NCI-H2029 treated with DMSO at 0.1 percent for 48 hours (cell line): Measurements from ENCODE around the gene SLC17A3.

ENCODE experiments used
- DNase-seq: peaks from one replicate; lab custom pipeline; 2025; lab: John Stamatoyannopoulos, UW

SLC17A3 gene

DNA sequence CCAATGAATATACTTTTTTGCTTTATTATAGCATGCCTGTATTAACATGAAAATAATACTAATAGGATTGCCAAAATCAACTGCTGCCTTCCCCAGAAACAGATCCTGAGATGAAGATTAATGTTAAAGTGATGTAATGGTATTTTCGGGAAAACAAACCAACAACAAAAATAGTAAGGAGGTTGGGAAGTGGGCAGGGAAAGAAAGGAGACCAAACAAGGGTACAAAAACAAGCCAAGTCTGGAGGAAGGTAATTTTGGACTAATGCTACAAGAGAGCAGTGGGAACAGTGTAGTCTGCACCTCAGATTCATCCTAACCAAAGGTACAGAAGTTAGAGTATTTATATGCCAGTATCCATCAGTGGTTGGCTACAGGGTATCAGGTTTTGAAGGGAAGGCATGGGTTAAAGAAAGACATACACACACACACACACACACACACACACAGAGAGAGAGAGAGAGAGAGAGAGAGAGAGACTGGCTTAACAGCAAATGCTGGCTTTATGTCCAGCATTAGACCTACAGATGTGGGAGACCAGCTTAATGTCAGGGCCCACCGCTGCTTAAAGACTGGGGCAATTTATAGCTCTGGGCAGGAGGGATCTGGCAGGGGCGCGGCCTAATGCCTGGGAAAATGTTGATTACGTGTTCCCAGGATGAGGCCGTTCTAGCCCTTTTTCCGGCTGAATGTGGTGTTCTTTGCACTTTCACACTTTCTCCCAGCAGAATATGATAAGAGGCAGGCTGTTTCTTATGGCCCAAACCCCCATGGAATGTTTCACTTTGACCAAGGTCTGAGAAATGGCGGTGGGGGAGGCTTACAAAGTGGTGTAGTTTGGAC lies 38.4 kb downstream of the SLC17A3 start:
- no peak for DNase-seq

DNA sequence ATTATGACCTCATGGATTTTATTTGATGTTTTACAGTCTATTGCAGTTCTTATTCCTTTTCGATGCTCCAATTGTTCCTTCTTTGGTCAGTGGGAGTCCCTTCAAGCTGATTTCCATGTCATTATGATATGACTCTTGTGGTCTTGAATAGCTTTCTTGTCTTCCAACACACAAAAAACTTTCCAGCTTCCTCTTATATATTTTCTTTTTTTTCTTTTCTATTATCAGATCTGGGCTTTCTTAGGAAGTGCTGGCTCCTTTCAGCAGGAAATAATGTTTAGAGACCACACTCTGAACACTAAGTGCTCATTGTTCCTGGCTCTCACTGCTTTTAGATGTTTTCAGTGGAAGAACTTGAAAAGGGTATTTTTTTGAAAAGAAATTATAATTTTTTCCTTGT lies 39.1 kb downstream of the SLC17A3 start:
- no peak for DNase-seq

DNA sequence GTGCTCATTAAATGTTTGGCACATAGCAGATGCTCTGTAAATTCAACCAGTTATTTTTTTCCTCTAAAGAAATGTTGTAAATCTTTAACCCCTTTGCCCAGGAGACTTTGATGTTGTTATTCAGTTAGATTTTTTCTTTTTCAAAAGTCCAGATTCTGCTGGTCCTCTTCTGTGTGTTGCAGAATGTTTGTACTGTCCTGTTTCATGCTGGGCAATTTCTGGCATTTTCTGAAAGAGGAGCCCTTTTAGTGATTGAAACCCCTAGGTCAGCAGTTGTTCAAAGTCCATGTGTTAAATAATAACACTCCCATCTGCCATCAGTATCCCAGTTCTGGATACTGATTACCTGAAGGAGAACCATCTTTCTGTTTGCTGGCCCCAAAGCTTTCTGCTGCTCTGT lies 40.9 kb downstream of the SLC17A3 start:
- DNase-seq: no peak

DNA sequence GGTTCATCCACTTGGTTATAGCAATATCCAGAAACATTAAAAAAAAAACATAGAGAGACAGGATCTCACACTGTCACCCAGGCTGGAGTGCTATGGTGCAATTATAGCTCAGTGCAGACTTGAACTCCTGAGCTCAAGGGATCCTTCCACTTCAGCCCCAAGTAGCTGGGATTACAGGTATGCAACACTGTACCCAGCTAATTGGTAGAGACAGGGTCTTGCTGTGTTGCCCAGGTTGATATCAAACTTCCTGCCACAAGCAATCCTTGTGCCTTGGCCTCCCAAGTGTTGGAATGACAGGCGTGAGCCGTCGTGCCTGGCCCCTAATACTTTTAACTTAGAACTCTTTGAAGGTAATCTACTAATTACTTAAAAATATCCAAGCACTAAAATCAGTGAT lies 41.4 kb downstream of the SLC17A3 start:
- DNase-seq: no peak

- DNase-seq: no peak
Observed at GRCh38 chr6:25832307-25832662, 41.8 kb downstream of the SLC17A3 start.

DNA sequence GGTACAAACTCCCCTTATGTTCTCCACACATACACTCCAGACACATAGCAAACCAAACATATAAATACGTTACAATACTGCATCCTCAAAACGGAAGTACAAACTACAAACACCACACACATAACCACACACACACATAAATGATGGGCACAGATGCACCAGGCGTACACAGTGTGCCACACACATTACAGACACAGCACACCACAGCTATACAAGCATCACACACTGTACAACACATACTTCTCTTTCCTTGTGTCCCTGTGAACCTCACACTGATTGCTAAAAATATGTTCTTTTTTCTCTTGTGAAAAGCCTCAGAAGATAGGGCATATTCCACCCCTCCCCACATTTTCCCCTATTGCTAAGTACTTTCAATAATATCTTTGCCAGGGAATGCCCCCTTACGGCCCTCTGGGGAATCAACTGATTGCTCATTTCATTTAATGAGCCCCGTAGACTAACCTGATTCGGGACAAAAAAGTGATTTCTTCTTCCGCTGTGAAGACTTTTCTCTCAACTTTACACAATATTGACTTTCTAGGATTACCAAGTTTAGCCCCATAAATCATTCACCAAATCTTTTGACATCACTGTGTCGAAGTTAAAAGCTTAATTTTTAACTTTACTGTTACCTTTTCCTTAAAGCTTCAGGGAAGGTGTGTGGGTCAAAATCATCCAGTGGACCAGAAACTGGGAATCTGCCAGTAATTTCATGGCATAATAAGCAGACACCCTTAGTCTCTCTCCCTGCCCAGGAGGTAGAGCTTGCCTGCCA lies 42.3 kb downstream of the SLC17A3 start, which contains the start of gene SLC17A1:
TSS of gene SLC17A1 (minus strand) at position 521 of the 775 bp plus-strand sequence. CDS start 1,495 bp downstream, outside the sequence.
- DNase-seq: no peak

GRCh38 chr6:25830458-25830857 lies 43.6 kb downstream of the SLC17A3 start:
- no peak for DNase-seq

DNA sequence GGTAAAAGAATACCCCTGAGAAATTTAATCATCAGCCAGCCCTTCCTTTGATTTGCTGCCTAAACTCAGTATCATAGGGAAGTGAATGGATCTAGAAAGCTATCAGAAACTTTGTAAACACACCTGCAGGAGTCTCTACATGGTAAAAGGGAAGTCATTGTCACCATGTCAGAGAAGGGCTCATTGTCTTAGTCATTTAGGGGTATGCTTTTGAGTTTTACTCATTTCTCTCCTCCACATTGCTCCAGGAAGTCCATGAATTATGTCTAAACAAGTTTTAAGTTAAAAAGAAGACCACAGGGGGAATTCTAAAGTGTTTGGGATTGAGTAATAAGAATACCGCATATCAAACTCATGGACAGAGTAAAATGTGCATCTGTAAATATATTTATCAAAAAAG lies 44.7 kb downstream of the SLC17A3 start:
- no peak for DNase-seq

GRCh38 chr6:25821341-25821740 lies 52.7 kb downstream of the SLC17A3 start:
- DNase-seq: no peak

GRCh38 chr6:25816252-25816651 lies 57.8 kb downstream of the SLC17A3 start:
- DNase-seq: no peak

GRCh38 chr6:25815194-25815593 lies 58.8 kb downstream of the SLC17A3 start:
- DNase-seq: no peak

- no peak for DNase-seq
Observed at GRCh38 chr6:25804804-25805203, 69.2 kb downstream of the SLC17A3 start.

DNA sequence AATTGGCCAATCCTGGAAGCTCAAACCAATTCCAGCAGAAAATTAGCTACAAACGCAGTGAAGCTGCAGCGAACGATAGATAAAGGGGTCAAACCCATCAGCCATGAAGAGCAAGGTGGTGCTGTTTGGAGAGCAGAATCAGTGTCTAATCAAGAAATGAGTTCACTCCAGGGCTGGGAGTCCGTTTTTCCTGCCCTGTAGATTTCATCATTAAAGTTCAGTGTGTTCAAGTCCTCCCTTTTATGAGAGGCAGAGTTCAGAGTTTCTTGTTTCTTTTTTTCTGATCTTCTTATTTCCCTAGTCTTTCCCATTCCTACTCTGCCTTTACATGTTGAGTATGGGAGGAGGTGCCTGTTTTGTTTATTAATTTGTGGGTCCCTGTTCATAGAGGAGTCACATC lies 72.6 kb downstream of the SLC17A3 start:
- no peak for DNase-seq
